Fibroblast of mammary gland (primary cell): ENCODE results near the gene GNG12.

ENCODE experiments used
- DNase-seq: peaks from one replicate; pipeline ENCODE4 v3.0.0-alpha.2; 2010; ENCODE audit warnings: low read depth
- H3K4me3 ChIP-seq: 2 replicates; pipeline ENCODE4 v1.5.1; 2011; ENCODE audit warnings: low read depth, mild to moderate bottlenecking, low read length, moderate library complexity; ENCODE audit not compliant: control insufficient read depth
- TF ChIP-seq, protein P1 (sequence below): conservative IDR thresholded peaks from 2 replicates; pipeline ENCODE4 v1.5.1; 2011; ENCODE audit warnings: low read depth, low read length, inconsistent platforms; ENCODE audit not compliant: control insufficient read depth, insufficient read depth

GNG12 gene

DNA sequence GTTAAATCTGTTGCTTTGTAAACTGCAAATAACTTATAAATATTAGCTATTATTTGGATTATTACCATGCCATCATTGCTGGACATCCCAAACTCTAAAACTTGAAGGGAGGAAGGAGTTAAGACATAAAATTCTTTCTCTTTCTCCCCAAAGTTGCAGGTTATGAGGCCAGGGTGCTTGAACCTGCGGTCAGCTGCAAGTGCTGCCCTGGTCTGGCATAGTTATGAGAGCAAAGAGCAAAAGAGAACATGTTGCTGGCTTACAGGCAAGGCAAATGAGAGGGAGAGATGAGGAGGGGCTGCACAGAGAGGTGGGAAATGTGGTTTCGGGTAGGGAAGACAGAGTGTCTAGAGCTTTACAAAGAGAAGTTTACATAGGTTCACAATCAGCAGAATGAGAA, 117.4 kb downstream of the GNG12 start:
- no peak for DNase-seq
- TF ChIP-seq, protein P1, sequence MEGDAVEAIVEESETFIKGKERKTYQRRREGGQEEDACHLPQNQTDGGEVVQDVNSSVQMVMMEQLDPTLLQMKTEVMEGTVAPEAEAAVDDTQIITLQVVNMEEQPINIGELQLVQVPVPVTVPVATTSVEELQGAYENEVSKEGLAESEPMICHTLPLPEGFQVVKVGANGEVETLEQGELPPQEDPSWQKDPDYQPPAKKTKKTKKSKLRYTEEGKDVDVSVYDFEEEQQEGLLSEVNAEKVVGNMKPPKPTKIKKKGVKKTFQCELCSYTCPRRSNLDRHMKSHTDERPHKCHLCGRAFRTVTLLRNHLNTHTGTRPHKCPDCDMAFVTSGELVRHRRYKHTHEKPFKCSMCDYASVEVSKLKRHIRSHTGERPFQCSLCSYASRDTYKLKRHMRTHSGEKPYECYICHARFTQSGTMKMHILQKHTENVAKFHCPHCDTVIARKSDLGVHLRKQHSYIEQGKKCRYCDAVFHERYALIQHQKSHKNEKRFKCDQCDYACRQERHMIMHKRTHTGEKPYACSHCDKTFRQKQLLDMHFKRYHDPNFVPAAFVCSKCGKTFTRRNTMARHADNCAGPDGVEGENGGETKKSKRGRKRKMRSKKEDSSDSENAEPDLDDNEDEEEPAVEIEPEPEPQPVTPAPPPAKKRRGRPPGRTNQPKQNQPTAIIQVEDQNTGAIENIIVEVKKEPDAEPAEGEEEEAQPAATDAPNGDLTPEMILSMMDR: no peak
- H3K4me3 ChIP-seq: no peak overlapping the region

DNA sequence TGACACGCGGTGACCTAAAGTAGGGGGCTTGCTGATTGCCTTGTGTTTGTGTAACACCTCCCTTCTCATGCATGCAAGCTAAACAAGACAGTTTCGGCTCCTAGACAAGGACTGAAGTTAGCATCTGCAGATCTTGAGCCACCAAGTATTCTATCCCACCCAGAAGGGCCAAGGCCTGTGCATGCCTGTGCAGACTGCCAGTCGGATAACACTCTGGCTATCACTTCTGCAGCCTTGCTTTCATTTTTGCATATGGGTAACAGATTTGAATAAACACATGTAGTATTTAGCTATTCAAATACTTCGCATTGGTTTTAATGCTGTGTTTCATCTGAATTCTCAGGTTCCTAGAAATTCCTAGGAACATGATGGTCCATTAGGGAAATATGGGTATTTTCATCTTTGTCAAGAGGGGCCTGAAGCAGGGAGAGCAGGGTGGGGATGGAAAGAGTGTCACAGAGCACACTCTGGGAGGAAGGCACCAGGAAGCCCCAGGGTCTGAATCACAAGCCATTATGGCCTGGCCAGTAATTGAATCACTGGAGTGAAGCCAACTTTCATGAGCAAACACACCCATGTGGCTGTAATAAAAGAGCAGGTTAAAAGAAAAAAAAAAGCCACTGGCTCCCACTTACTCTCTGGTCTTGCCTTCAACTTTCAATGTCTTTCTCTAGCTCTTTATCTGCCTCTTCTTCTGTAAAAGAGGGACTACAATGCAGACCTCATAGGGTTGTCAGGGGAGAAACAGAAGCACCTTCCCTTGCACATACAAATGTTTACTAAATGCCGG, 120.0 kb downstream of the GNG12 start:
- H3K4me3 ChIP-seq: no peak overlapping the region
- TF ChIP-seq, protein P1: no peak
- DNase-seq: peak; percentile 93

DNA sequence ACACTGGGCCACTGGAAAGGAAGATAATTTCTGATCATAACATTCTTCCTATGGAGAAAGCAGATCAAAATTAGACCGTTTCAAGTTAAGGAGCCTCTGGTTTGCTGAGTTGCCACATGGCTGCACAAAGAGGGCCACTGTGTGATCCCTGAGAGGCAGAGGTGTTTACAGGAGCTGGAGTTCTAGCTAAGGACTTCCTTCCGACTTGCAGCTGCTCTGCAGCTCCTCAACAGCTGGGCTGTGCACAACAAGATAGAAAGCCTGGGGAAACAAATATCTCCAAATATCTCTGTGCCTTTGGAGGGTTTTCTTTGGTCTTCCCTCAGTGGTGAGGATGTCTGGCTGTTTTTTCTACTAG, 121.4 kb downstream of the GNG12 start:
- no peak overlapping the region for H3K4me3 ChIP-seq
- DNase-seq: no peak
- TF ChIP-seq, protein P1: no peak

DNA sequence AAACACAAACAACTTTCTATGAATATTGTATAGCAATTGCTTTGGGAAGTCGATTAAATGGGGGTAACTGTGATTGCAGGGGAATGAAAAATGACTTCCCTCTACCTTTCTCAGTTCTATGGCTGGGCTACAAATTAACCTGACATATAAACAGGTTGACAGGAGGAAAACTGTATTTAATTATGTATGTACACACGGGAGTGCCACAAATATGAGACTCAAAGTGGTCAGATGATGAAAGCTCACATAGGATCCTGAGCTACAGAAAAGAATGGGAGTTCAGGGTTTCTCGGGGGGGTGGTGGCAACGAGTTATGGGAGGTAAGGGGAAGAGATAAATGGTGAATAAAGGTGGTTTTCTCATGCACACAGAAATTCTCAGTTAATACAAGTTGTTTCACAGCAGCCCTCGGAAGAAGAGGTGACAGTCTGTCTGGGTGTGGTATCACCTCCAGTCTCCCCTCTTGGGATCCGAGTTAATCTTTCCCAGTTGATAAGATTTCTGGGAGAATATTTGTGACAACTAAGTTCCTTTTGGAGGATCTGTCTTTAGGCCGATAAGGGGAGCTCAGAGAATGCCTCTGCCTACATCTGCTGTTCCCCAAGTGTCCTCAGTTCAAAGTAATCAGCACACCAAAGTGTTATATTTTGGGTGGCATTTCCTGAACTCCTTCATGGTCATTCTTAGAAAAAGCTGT, 122.0 kb downstream of the GNG12 start:
- no peak for DNase-seq
- TF ChIP-seq, protein P1: no peak
- H3K4me3 ChIP-seq: no peak overlapping the region

DNA sequence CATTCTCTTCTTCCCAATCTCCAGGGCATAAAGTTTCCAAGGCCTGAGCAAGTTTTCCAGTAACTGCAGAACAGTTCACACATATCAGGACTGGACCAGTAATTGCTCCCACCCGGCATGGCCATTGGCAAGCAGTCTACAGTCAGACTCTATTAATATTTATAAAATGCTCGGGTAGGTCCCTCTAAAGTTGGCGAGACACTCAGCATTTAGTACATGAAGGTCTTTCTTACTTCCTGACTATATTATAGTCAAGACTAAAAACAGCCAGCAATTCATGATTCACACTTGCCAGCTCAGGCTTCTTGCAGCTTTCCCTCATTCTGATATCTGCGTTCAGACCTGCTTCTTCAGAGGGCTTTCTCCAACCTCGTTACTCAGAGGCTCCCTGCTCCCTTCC, 122.8 kb downstream of the GNG12 start:
- H3K4me3 ChIP-seq: no peak overlapping the region
- peak; percentile 82 for DNase-seq
- TF ChIP-seq, protein P1: no peak

DNA sequence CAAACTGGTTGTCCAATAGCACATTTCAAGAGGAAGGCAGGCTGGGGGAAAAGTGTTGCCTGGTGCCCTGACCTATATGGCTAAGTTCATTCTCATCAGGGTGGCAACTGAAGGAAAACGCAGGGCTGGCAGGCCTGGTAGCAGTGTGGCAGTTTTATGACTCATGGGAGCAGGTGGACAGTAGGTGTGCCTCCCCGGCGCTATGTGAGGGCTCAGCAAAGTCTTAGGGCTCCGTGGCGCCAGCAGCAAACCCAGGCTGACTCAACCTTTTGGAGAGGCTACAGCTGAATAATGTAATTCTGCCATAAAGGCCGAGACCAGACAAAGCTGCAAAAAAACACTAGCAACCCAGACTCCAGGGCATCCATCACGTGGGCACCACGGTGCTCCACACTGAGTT, 124.7 kb downstream of the GNG12 start:
- TF ChIP-seq, protein P1: no peak
- DNase-seq: no peak
- H3K4me3 ChIP-seq: no peak overlapping the region
